Stimulated activated CD4-positive, alpha-beta T cell treated with anti-CD3 and anti-CD28 coated beads, Interleukin-4, amount 100 ng/mL, for 24 hours (primary cell): ENCODE measurements around the gene CLEC17A.
A peak's percentile ranks its signal among the peaks of the same experiment; 100 is the strongest.
"Not testable (repeated sequence)": the region's sequence is repeated elsewhere in the genome, so short reads cannot be mapped to it uniquely, and the experiment has no call there.

ENCODE experiments used
- DNase-seq: peaks from one replicate; pipeline ENCODE4 v3.0.0-alpha.2; 2020

CLEC17A gene

DNA sequence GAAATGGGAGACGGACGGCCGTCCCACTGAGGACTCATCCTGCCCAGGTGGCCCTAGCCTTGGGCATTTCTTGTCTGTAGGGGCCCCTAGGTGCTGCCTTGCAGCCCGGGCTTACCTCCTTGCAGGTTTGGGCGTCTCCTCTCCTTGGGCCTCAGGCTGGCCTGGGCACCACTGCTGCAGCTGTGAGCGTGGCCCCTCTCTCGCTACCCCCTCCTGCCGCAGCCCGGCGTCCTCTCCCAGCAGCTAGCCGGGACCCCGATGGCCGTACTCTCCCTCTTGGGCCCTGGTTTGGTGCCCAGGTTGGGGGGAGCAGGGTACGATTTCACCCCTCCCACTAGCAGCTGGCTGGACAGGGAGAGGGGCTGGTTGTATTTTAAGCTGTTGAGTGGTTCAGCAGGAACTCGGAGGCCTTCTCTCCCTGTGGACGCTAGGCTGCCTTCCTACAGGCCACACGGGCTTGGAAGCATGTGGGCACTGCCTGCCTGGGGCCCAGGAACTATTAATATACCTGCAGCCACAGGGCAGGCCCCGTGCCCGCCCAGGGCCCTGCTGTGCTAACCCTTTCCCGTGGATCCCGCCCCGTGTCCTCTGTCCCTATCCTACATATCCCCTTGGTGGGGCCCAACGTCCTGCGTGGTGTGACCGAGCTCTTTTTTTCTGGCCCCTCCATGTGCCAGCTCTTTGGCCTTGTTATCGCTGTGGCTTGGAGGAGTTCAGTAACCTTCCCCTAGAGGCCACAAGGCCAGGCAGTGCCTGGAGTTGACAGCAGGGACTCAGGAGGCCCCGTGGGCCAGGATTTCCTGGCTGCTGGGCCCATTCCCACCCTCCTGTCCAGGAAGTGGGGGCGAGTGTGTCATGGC lies 22.7 kb upstream of the CLEC17A start:
- no peak for DNase-seq

DNA sequence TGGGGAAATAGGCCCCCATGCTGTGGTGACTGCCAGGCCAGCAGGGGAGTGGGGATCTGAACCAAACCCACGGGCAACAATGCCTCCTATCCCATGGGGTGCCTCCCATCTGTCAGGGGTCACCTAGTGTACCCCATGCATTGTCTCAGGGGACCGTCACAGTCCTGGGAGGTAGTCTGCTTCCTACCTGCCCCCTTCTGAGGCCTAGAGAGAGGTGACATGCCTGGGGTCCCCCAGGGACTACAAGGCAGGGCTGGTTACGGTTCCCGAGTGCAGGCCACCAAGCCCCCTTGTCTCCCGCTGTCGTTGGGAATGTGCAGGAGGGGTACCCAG lies 22.1 kb upstream of the CLEC17A start:
- no peak for DNase-seq

DNA sequence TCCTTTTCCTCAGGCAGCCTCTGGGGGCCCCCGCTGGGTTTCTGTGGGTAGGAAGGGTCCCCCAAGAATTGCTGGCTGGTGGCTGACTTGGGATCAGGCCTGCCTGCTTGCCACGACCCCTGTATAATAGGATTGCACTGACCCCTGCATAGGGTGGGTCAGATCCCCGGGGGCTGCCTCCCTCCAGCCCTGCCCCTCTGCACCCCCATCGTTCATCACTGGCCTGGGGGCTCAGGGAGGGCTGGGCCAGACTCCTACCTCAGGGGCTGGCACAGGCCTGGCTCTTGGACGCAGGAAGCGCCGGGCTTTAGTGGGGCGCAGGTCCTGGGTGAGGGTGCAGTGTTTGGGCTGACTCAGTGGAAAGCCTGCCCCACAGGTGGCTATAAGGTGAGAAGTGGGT lies 21.6 kb upstream of the CLEC17A start:
- DNase-seq: no peak

DNA sequence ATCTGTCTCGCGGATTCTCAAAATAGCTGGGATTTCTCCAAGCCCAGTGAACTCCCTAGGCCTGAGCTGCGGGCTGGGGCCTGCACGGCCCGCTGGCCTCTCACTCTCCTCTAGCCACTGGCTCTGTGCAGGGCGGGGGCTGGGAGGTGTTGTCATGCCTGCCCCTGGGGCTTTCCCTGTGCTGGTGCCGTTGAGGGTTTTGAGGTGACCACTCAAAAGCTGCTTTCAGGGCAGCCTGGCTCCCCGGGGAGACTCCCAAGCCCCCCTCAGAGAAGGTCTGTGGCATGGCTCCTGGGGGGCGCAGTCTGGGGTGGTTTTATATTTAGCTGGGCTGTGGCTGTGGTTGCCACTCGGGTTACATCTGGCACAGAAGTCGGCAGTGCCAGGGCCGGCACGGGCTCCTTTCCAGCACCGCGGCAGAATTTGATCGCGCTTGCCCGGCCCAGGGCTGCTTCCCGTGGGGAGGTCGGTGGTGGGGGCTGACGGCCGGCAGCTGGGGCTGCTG lies 21.0 kb upstream of the CLEC17A start:
- DNase-seq: no peak

DNA sequence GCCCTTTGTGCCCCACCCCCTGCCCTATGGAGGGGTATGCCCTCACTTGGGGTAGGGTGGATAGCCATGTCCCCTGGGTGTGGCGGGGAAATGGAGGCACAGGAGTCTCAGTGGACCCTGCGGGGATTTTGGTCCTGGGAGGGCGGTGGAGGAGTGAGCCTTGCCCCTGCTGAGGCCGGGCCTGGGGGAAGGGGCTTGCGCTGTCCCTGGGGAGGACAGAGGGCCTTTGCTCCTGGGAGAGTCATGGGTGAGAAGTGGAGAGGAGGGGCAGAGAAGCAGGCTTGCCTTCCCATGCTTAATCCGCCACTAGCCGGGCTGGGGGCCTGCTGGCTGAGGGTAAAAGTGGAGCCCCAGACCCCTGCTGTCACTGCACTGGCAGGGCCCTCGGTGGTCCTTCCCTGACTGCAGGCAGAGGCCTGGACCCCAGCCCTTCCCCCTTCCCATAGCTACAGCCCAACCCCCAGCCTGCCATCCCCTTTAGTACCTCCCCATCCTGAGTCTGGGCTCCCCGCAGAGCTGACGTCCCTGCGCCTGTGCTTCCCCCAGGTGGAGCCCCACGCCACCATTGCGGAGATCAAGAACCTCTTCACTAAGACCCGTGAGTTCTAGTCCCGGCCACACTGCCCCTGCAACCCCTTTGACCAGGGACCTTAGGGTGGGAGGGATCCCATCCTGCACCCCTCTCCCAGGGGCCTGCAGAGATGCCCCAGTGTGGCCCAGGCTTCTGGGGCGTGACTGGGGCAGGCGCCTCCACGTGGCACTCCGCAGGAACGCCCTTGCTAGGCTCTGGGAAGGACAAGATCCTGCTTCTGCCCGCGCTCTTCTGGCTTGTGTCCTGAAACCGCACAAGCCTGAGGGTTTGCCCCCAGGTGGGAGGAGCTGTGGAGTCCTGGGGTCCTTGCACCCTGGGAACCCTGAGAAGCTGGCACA lies 20.0 kb upstream of the CLEC17A start:
- DNase-seq: no peak

DNA sequence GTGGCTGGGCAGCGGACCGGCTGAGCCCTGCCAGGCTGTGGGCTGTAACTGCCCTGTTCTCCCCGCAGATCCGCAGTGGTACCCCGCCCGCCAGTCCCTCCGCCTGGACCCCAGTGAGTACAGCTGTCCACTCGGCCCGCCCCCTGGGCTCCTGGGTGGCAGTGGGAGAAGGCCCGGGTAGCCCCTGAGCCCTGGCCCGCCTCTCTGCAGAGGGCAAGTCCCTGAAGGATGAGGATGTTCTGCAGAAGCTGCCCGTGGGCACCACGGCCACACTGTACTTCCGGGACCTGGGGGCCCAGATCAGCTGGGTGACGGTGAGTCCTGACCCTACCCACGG lies 19.3 kb upstream of the CLEC17A start:
- no peak for DNase-seq

DNA sequence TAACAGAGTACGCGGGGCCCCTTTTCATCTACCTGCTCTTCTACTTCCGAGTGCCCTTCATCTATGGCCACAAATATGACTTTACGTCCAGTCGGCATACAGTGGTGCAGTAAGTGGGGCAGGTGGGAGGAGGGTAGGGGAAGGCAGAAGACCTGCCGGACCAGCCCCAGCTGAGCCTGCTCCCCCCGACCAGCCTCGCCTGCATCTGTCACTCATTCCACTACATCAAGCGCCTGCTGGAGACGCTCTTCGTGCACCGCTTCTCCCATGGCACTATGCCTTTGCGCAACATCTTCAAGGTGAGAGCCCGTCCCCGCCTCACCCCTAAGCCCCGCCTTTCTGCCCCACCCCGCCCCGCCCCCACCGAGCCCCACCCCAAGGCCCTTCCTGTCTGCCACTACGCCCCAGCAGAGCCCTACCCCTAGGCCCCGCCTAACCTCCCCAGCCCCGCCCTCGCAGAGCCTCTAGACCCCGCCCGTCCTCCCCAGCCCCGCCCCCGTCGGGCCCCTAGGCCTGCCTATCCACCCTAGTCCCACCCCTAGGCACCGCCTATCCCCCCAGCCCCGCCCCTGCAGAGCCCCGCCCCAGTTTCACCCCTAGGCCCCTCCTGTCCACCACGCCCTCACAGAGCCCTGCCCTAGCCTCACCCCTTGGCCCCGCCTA lies 18.8 kb upstream of the CLEC17A start:
- peak; percentile 38 for DNase-seq

DNA sequence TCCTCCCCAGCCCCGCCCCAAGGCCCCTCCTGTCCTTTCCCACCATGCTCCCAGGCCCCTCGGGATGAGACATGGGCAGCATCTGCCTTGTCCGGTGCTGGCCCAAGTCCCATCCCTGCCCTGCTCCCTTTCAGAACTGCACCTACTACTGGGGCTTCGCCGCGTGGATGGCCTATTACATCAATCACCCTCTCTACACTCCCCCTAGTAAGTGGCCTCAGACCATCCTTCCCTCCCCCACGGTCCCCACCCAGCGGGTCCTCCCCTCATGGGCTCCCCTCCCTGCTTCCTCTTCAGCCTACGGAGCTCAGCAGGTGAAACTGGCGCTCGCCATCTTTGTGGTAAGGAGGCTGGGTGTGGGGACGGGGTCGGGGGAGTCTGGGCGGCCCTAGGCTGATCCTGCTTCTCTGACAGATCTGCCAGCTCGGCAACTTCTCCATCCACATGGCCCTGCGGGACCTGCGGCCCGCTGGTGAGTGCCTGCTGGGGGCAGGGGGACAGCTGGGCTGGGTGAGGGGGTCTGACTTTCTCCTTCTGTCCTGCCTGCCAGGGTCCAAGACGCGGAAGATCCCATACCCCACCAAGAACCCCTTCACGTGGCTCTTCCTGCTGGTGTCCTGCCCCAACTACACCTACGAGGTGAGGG lies 18.1 kb upstream of the CLEC17A start:
- not testable (repeated sequence) for DNase-seq

DNA sequence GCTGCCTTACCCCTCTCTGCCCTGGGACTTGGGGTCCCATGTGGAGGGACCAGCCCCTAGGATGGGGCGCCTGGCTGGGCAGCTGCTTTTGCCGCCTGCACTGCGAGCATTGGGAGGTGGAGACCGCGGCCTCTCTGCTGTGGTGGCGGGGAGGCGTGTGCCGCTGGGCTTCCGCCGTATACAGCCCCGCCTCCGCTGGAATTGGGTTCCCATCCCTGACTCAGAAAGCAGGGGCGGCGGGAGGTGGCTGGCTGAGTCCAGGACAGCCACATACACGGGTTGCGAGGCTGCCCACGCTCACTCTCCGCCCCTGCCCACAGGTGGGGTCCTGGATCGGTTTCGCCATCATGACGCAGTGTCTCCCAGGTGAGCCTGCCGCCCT lies 17.6 kb upstream of the CLEC17A start:
- DNase-seq: no peak

DNA sequence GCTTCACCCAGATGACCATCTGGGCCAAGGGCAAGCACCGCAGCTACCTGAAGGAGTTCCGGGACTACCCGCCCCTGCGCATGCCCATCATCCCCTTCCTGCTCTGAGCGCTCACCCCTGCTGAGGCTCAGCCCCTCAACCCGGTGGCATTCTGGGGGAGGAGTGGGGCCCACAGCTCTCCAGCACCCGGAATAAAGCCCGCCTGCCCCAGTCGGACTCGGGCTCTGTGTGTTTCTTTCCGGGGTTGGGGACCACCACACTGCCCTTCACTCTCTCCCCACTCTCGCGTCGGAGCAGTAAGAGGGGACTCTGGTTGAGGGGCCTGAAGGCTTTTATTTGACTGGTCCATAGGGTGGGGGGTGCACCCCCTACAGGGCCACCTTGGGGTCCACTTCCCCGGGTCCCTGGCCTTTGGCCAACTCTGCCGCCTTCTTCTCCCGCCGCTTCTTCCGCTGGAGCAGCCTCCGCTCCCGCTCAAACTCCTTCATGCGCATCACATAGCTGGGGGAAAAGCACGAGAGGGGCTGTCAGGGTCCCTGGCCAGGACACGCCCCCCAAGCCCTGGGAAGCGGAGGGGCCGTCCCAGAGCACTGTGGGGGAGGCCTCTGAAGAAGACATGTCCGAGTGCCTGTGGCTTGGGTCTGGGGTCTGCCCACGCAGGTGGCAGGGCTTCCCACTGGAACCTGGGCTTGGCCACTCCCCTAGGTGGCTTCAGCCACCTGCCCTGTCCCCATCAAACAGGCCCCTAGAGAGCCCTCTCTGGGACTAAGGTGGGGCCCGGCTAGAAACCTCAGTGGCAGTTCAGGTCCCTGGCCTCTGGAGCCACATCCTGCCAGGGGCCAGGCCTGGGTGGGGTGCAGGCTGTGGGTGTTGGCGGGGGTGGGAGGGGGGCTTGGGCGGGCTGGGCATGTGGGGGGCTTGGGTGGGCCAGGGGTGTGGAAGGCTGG lies 16.8 kb upstream of the CLEC17A start:
- DNase-seq: no peak

DNA sequence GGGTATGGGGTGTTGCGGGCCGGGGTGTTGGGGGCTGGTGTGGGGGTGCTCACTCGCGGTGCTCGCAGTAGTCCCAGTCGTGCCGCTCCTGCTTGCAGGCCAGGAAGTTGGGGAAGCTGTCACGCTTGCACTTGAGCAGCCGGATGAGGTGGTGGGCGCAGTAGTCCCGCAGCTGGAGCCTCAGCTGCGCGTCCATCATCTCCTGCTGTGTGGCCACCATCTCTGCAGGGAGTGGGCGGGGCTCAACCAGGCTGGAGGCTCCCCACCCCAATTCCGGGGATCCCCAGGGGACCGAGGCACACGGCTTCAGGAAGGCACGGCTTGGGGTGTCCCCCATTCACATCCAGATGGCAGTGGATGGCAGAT lies 16.2 kb upstream of the CLEC17A start:
- no peak for DNase-seq

DNA sequence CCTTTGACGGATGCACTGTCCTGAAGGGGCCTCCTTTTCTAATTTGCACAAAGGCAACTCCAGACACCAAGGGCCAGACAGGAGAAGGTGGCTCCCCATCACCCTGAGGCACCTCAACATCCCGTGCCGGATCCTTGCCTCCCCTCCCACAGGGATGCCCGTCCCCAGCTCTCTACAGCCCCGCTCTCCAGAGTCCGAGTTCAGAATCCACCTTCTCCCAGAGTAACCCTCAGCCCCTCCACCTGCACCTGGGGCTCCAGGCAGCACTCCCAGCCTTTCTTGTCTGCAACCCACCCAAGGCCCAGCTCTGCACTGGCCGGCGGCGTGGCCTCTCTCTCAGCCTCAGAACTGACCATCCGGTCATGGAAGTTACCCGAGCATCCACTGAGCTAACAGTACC lies 15.8 kb upstream of the CLEC17A start:
- no peak for DNase-seq

DNA sequence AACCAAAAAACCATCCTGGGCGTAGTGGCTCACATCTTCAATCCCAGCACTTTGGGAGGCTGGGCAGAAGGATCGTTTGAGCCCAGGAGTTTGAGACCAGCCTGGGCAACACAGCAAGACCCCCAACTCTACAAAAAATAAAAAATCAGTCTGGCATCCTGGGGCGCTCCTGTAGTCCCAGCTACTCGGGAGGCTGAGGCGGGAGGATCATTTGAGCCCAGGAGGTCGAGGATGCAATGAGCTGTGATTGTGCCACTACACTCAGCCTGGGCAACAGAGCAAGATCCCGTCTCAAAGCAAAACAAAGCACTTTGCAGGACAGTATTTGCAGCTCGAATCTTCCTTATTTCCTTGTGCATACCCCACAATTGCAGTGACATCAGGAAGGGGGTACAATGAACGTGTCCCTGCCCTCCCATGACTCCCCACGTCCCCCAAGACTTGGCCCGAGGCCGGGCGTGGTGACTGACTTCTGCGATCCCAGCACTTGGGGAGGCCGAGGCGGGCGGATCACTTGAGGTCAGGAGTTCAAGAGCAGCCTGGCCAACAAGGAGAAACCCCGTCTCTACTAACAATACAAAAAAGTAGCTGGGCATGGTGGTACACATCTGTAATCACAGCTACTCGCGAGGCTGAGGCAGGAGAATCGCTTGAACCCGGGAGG lies 11.9 kb upstream of the CLEC17A start:
- no peak for DNase-seq

DNA sequence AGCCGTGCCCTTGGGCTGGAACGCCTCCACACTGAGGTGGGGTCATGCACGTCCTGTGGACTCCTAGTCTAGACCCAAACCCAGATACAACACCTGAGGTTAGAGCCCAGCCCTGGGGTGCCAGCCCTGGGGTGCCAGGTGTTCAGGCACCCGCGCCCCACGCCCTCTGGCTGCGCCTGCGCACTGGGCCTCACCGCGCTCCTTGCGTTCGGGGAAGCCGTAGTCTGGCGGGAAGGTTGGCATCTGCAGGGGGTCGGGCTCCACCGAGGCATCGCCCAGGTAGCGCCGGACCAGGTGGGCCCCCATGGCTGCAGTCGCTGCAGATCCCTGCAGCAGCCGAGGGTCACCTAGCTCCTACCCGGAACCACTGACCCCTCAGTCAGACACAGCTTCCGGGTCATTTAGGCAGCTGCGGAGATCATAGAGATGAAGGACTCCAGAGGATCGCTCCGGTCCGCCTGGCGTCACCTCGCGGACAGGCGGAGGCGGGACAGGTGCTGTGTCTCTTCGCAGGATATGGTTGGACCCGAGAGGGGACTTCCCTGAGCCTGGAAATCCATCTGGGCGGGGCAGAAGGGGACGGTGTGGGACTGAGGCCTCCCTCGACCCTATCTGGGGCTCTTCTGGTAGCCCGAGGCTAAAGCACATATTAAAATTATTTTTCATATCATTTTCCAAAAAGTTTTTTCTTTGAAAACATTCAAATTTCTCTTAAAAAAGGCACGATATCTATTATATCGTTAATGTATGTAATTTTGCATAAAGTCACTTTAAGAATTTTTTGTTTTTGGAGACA lies 11.0 kb upstream of the CLEC17A start, which contains the start of gene NDUFB7:
NDUFB7 (minus strand) TSS at position 372 of the 796 bp plus-strand sequence; CDS start at position 306, 66 bp downstream.
- DNase-seq: peak; percentile 93

DNA sequence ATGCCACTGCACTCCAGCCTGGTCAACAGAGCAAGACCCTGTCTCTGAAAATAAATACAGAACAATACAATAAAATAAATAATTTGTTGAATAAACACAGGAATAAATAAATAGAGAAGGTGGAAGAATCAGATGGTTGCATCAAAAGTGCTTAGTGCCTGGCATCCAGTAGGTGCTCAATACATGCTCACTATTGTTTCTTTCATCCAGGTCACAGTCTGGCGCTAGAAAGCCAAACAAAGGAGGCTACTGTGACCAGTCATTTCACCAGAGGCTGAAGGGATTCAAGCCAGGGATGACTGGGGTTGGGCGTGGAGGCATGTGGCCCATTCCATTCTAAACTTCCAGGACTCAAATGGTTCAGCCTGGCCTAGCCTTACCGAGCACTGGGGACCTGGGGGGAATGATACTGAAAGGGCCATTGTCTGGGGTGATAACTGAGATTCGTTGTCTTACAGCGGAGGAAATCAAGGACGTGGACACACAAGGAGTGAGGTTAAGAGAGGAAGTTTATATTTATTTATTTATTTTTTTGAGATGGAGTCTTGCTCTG lies 7.4 kb upstream of the CLEC17A start:
- no peak for DNase-seq

DNA sequence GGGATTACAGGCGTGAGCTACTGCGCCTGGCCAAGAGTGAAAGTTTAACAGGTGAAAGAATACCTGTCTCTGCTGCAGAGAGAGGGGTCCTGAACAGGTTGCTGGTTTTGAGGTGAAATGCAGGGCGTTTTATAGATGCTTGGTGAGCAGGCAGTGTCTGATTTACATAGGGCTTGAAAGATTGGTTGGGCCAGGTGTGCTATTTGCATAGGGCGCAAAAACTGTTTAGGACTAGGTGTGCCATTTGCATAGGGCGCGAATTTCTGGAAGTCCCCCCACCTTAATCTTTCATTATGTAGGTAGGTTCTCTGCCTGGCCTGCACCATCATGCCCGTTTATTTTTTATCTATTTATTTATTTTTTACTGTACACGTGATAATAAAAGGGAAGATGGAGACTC lies 6.5 kb upstream of the CLEC17A start:
- no peak for DNase-seq

DNA sequence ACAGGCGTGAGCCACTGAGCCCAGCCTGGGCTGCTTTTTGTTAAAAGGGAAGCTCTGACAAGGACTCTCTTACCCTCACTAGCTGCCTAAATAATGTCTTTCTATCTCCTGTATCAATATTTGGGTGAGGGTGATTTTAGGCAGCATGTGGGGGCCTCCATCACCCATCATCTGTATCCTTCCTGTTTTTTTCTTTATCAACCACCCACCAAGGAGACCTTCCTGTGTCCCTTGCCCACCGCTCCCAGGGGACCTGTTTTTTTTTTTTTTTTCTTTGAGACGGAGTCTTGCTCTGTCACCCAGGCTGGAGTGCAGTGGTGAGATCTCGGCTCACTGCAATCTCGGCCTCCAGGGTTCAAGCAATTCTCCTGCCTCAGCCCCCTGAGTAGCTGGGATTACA lies 5.6 kb upstream of the CLEC17A start:
- DNase-seq: no peak

DNA sequence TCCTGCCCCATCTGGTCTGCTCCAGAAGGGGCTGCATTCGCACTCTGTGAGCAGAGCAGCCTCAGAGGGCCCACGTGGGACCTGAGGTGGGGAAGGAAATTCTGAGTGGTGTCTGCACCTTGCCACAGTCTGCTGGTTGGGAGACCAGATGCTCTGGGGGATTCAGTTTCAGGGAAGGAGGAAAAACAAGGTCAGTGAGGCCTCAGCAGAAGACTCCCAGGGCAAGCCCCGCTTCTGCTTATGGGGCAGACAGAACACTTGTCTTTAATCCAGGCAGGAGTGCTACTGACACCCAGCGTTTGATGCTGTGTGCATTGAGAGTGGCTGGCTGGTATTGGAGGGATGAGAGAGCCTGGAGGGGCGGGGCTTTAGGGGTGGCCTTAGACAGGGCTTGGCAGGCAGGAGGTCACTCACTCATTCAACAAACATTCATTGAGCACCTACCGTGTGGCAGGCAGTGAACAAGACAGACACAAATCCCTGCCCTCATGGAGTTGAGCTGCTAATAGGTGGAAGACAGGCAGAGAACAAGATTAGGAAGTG lies 4.9 kb upstream of the CLEC17A start:
- DNase-seq: peak; percentile 11

DNA sequence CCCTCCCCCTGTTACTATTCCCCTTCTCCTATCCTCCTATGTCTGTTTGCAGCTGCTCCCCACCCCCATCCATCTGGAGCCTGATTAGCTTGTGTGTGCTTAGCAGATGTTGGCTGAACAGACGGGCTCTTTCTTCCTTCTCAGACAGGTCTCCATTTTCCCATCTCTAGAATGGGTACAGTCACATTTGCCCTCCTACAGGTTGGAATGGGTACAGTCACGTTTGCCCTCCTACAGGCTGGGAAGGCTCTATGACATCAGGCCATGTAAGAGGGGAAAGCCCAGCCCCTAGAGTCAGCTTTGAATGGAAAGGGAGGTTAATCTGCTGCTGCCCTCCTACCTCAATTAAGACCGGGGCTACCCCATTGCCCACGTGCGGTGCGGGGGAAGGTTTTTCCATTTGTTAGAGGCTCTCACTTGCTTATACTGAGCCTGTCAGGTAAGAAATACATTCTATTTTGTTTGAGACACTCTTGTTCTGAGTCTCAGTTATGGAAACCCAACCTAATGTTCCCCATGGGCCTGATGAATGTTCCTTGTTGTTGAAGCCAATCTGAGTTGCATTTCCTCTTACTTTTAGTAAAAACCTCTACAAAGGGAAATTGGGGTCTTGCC lies 2.2 kb upstream of the CLEC17A start:
- DNase-seq: peak; percentile 83
